ENCODE results near the gene FIBP.
A peak's percentile ranks its signal among the peaks of the same experiment; 100 is the strongest.

The FIBP gene

DNA sequence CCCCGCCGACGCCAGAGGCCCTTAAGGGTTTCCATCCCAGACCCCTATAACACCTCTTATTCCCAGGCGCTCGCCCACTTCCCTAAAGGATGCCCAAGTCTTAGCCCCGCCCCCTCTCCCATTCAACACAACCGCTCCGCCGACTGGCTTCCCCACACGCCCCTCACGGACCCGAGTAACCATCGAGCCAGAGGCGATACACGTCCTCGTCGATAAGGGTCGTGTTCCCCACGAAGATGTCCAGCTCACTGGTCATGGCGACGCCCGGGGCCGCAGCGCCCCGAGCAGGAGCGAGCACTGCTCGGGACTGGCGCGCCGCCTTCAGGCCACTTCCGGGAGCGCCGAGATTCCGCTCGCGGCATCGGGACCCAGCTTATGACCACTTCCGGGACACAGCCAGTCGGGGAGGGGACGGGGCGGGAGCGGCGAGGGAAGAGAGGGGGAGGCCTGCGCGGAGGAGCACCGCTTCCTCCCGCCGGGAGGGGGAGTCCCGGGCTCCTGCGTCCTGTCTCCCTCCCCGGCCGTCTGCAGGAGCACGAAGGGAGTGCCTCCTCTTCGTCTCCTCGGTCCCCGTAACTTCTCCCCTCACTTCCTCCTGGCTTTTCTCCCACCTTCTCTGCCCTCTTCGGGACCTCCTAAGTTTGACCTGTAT is at the start of gene FIBP:
TSS of gene FIBP (minus strand) at position 309 of the 652 bp plus-strand sequence. CDS start at position 256, 53 bp downstream.
- peak; percentile 96 for DNase-seq

DNA sequence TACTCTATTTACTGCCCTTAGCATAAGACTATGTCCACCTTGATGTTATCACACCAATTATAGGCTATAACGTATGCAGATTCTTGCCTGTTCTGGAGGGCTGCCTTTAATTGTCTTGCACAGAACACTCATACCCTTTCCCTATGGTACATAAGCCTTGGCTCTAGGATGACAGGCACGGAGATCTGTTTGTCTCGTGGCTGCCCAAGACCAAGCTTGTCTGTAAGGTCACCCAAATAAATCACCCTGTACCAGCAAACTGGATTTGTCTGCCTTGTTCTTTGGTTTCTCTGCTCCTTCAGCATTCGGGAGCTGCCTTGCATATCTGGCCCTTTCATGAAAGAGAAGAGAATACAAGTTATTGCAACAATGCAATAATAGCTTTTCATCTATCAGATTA is 49.5 kb upstream of the FIBP start:
- no peak for DNase-seq

GRCh38 chr11:65934014-65934413 is 45.7 kb upstream of the FIBP start:
- DNase-seq: no peak

GRCh38 chr11:65932558-65932919 is 44.3 kb upstream of the FIBP start:
- DNase-seq: no peak

- no peak for DNase-seq
Measured at GRCh38 chr11:65931773-65932557, 43.7 kb upstream of the FIBP start.

DNA sequence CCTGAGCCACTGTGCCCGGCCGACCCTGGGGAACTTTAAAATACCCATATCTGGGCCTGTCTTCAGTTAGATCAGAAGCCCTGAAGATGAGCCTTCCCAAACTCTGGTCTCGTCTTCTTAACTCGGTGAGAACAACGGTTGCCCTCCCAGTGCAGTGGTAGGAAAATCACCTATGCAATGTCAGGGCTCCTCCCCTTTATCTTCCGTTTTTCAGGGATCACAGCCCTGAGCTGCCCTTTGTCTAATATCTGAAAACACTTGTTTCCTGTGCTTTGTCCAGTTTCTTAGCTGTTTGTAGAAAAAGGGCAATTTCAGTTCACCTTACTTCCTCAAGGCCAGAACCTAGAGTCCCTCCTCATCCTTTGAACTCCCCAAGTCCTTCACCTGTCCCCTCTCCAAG is 40.4 kb upstream of the FIBP start:
- no peak for DNase-seq

- DNase-seq: peak; percentile 80
Measured at GRCh38 chr11:65927904-65928397, 39.7 kb upstream of the FIBP start.

DNA sequence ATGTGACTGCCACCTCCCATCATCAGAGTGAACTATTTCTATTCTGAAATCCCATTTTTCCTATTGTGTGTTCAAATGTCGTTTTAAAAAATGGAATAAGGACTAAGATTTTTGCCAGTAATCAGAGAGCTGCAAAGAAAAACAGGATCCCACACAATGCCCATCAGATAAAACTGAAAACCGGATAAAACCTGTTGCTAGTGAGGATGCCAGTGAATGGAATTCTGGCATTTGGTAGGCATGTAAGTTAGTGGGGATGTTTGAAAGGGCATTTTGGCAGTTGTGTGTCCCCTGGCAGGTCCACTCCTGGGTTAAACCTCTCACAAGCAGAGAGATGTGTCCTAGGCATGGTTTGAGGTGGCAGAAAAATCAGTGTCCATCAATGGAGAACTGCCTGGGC is 37.1 kb upstream of the FIBP start:
- DNase-seq: no peak

DNA sequence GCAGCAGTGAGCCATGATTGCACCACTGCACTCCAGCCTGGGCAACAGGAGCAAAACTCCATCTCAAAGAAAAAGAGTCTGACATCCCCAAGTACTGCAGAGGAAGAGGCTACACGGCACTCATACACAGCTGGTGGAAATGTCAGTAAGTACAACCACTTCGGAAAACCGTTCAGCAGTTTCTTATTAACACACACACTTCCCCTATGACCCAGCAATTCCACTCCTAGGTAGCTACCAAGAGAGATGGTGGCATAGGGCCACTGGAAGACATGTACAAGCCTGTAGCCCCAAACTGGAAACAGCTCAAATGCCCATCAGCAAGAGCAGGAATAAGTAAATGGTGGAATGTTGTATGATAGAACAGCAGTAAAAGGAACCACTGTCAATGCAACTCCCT is 34.3 kb upstream of the FIBP start:
- no peak for DNase-seq

GRCh38 chr11:65921876-65922275 is 33.6 kb upstream of the FIBP start:
- no peak for DNase-seq

DNA sequence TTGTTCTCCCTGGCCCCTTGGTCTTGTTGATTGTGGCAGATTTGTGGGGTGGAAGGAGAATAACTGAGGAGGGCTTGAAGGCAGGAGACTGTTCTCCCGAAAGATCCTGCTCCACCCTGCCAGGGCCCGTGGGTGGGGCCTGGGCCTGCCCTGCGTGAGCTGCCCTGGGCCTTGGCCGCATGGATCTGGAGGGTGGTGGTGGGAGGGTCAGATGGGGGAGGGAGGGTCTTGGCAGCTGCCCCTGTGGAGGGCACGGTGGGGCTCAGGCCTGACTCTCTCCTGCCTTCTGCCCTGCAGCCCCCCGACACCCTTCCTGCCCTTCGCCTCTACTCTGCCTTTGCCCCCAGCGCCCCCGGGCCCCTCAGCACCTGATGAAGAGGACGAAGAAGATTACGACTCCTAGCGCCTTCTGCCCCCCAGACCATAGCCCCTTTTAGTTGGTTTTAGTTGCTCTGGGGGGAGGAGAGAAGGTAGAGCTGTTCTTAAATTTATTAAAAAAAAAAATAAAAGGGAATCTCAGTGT is 32.8 kb upstream of the FIBP start:
- DNase-seq: no peak

GRCh38 chr11:65920372-65920802 is 32.1 kb upstream of the FIBP start:
- DNase-seq: no peak

- DNase-seq: peak; percentile 60
Measured at GRCh38 chr11:65919573-65920371, 31.5 kb upstream of the FIBP start.

DNA sequence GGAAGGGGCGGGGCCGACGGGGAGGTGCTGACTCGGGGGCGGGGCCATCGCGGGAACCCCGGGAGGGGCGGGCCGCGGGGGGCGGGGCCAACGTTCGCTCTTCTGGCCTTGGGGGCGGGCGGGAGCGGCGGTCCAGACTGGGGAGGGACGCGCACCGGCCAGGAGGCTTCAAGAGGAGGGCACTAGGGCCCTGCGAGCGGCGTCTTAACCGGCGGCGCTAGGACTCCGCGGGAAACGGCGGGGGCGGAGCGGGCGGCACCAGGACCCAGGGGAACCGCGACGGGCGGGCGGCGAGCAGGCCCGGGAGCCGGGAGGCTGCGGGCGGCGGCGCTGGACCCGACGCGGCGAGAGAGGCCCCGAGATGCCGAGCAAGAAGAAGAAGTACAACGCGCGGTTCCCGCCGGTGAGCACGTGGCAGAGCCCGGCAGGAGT is 30.9 kb upstream of the FIBP start, which contains the start of gene DRAP1:
TSS of gene DRAP1 (plus strand) at position 286 of the 432 bp plus-strand sequence. CDS start at position 362, 76 bp downstream.
- peak; percentile 97 for DNase-seq

- no peak for DNase-seq
Measured at GRCh38 chr11:65918211-65919140, 30.2 kb upstream of the FIBP start, which contains the start of gene C11orf68. Gene C11orf68 (minus strand): TSS chr11:65919062. CDS start chr11:65919031, 31 bp downstream.

GRCh38 chr11:65917434-65918210 is 29.4 kb upstream of the FIBP start:
- no peak for DNase-seq

- no peak for DNase-seq
Measured at GRCh38 chr11:65917077-65917433, 28.8 kb upstream of the FIBP start.

DNA sequence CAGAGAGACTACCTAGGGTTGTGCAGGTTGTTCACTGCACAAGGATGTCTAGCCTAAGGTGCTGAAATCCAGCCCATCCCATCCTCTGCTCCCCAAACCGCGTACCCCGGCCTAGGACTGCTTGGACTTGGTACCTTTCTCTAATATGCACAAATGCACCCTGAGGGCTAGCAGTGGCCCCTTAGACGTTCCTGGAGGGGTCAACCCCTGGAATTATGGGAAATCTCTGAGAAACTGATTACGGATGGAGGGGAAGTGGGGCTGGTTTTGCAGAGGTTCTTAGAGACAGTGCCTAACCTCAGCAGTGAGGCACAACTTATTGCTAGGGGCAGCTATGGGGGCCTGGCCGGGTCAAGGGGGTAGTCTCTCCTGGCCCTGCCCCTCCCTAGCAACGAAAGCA is 28.1 kb upstream of the FIBP start:
- DNase-seq: no peak

- DNase-seq: no peak
Measured at GRCh38 chr11:65915821-65916251, 27.6 kb upstream of the FIBP start.

- DNase-seq: no peak
Measured at GRCh38 chr11:65915101-65915820, 27.0 kb upstream of the FIBP start.

All from stimulated activated CD4-positive, alpha-beta T cell treated with anti-CD3 and anti-CD28 coated beads, Interleukin-4, amount 100 ng/mL, for 24 hours (primary cell).